HG02970 (cell line): ENCODE measurements around the gene RBP3.

Source experiments
- ATAC-seq: cut with Tn5 transposase; IDR thresholded peaks from one replicate; pipeline ENCODE4 v1.9.1; 2021; ENCODE audit warnings: mild to moderate bottlenecking, moderate library complexity, moderate number of reproducible peaks; ENCODE audit not compliant: unreplicated experiment, low FRiP score

RBP3 gene

DNA sequence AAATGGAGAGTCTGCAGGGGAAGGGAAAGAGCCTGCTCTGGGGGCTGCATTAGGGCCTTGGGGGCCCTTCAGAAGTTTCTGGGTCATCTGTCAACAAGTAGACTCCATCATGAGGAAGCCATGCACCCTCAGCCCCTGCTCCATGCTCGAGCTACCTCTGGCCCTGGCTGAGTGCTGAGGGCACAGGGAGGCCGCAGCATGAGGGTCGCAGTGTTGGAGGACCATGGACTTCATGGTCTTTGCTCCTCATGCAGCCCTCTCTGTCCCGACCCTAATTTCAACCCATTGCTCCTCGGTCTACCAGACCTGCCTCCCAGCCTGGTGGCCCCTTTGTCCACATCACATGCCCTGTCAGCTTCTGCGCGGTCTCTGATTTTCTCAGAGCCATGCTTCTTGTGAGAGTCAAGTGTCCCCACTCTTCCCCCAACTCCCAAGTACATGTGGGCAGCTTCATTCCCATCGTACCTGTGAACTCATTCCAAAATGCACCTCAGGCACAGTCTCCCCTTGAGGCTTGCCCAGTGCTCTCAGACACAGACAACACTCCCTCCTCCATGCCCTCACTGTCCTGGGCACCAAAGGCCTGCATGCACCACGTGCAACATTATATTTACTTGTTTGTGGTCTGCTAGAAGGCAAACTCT, 21.2 kb downstream of the RBP3 start:
- ATAC-seq = no peak

DNA sequence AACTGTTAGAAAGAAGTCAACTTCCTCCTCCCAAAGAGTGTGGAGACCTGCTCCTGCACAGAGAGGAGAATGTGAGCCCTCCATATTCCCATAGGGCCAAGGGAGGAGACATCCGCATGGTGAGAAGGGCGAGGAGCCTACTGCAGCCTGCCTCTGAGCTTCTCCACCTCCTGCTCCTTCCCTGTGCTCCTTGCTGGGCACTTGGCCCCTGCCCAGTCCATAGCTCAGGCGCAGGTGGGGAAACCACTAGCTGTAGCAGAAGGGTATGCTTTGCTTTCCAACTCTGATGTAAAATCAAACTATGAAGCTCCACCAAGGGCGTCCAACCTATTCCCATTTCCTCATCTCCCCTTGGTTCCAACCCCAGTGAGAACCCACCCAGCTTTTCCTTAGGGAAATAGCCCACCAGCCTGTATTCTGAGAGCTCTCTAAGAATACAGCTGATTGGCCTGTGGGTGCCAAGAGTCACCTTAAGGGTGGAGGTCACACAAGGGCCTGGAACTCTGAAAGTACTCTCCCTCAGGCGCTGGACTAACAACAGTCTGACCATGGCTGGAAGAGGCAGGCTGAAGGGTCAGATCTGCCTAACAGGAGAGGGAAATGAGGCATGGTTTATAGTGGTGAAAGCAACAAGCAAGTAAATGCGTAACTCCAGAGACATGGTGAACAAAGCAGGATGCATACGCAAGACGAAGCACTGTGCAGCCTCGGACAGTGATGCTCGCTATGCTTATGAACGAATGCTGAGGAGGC, 22.0 kb downstream of the RBP3 start:
- no peak for ATAC-seq

DNA sequence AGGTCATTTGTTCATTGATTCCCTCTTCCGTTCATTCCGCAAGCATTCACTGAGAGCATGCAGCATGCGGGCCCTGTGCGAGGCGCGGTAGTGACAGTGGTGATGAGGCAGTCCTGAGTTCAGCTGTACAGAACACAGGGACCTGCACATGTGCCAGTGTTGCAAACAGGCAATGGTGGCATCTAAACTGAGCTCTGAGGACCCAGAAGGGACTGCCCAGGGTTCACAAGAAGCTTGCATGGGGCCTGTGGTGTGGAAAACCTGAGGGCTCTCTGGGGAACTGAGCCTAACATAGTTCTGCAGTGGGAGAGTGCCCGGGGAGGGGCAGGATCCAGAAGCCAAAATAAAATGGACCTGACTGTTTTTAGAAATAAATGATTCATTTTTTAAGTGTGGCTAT, 22.7 kb downstream of the RBP3 start:
- no peak for ATAC-seq

DNA sequence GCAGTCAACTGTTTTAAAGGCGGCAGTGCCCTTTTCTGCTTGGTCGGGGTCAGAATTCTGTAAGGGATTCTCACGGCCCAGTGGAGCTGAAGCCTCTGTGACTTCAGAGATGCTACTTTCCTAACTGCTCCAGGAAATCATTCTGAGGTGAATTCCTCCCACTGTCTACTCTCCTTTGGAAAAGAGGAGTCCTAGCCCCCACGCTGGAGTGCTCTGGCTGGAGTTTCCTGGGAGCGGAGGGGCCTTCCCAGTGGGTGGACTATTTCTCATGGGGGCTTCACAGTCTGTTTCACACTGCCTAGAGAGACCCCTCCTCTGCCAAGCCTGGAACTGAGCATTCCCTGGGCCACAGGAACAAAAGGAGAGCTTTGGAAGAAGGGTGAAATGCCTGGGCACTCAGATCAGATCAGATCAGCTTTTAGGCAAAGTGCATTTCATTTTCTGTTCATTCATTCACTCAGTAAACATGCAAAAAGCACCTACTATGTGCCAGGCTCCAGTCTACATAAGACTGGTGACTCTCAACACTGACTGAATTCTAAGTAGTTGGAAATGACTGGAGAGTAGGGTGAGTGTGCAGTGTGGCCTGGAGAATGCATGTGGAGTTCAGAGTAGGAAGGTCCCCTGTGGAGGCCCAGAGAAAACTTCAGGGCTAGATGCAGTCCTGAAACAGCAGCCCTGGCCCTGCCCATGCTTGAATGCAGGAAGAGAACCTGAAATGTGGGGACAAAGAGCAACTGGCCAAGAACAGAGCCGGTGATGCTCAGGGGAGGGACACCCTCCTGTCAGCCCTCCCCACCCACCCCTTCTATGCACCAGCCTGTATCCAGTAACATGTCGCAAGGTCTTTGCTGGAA, 23.7 kb downstream of the RBP3 start:
- no peak for ATAC-seq

DNA sequence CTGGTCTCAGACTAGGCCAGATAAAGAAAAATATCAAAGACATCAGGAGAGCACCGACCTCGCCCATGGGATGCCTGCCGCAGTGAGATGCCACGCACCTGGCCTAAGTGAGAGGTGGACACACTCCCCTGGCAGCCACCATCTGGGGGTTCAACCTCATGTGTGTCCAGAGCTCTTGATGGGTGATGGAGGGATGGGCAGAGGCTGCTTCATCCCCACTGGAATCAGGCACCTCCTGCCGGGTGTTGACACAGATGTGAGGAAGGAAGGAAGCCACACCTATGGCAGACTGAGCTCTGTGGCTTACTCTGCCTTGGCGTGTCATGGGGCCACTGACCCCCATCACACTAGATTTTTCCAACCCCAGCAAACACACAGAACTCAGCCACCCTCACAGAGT, 24.6 kb downstream of the RBP3 start:
- ATAC-seq = no peak

DNA sequence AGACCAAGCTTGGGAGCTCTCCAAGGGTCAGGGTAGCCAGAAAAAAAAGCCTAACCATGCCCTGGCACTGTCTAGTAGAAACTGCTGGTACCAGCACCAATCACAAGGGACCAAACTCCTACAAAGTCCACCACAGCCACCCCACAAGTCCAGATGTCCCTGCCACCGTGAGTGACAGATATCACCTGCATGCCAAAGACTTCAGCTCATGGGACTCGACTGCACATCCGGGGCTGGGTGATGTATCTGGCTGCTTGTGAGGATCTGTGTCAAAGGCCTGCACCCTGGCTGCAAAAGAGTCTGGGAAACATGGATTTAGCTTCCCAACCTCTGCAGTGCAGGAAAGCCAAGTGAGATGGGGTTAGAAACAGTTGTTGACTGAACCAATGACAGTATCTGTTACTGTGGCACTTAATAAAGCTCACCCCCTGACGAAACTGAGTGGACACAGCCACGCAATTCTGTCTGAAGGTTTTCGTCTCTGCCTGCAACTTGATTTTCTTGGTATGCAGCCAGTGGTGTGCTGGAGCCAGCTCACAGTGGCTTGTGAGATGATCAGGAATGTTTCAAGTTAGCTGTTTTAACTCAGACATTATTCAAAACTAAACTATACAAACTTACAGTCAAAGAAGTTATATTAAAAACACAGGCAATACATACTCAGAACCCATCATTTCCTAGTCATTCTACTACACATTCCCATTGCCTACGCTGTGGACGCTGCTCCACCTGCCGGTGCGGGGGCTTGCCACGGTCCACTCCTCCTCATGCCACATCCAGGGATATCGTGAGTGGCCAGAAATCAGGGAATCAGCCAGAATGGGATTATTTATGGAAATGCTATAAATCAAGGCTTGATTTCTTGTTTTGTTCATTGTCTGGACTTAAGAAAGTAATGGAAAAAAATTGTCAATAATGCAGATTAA, 26.7 kb downstream of the RBP3 start:
- ATAC-seq = no peak

DNA sequence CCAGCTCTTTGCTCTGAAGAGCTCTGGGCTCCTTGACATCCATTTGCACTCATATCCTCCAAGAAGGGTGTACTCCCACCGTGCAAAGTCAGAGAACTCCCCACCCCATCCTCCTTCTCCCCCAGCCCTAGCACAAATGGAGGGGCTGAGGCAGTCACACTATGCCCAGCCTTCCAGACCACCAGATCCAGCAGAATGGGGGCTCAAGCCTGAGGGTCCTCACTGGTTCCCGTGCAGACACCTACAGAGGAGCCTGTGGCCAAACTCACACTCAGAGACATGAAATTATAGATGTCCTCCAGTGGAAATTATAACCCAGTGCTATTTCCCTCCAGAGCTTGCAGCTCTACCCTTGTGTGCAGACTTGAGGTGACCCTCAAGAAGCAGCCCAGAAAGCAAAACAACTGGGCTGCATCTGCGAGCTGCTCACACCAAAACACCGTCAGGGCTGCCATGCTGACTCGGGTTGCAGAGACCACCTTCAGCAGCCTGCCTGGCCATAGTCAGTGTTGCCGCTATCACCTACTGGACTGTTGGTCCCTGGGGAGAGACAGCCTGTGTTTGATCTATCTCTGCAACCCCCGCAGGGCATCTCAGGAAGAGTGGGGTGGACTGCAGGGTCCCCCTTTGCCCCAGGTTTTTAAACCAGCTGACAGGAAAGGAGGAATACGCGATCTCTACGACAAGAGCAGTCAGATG, 28.5 kb downstream of the RBP3 start:
- ATAC-seq = no peak

DNA sequence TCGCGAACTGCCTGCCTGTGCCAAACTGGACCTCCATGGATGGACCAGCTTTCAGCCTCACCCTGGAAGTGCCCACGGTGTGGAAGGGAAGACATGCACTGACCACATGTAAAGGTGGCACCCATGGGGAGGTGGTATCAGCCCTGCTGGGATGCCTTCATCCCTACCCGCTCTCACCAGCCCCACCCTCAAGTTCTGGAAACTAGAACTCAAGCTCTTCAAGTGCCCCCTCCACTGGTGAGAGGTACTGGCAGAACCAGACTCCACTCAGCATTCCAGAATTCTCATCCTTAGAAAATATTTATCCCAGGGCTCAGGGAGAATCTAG, 30.0 kb downstream of the RBP3 start:
- no peak for ATAC-seq

DNA sequence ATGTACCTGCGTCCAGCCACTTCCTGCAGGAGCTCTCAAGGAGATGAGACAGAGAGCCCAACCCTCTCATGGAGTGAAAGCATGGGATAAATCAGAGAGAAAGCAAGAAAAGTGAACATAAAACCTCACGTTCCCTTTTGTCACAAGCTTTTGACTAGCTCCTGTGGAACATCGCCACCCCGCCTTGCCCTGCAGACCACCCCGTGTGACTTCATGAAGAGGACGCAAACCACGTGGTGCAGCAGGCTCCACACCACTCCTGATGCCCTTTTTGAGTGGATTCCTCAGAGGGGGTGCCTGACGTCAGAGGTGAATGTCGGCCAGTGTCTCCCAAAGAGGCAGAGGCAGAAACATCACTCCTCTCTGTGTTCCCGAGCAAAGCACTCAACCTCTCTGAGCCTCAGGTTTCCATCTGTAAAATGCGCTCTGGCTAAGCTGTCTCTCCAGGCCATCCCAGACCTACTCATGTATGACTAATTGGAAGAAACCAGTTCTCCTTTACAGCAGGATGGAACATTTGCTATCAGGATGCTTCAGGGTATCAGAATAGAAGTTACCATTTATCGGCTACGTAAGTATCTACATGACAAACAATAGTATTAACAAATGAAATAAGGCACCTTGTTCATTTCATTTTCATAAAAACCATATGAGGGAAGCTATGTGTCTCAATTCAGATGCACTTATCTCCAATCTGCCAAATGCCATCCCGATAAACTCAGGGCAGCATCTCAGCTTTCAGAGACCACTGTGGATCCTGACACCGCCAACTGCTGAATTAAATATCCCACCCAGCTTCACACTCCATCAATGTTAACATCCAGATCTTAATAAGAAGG, 30.7 kb downstream of the RBP3 start:
- no peak for ATAC-seq

DNA sequence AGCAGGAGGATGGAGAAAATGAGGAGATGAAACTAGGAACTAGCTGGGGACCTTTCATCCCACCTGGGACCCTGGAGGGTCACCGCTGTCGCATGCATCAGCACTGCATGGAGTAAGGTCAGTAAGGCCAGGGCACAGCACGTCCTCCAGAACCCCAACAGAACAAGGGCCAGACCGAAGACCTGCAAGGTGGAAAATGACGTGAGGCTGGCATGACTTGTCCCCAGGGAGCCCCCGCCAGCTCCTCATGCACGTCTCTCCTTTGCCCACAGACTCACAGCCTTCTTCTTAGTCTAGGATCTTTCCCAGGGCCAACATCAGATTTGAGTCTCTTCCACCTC, 31.3 kb downstream of the RBP3 start:
- ATAC-seq = no peak

DNA sequence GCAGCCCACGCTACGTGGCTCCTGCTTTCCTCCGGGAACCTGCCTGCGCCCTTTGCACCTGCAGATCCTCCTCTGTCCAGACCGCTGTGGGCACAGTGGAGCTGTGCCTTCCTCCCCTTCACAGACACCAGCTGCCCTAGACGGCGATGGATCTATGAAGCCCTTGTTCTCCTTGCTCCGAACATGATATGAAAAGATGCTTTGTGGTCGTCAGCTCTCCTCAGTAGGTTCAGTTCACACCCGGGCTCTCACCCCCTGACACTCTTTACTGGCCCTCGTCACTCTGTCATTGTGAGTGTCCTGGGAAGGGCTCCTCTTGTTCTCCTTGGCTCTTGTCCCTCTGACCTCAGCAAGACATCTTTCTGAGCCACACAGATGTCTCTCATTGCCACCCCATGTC, 31.7 kb downstream of the RBP3 start:
- no peak for ATAC-seq

DNA sequence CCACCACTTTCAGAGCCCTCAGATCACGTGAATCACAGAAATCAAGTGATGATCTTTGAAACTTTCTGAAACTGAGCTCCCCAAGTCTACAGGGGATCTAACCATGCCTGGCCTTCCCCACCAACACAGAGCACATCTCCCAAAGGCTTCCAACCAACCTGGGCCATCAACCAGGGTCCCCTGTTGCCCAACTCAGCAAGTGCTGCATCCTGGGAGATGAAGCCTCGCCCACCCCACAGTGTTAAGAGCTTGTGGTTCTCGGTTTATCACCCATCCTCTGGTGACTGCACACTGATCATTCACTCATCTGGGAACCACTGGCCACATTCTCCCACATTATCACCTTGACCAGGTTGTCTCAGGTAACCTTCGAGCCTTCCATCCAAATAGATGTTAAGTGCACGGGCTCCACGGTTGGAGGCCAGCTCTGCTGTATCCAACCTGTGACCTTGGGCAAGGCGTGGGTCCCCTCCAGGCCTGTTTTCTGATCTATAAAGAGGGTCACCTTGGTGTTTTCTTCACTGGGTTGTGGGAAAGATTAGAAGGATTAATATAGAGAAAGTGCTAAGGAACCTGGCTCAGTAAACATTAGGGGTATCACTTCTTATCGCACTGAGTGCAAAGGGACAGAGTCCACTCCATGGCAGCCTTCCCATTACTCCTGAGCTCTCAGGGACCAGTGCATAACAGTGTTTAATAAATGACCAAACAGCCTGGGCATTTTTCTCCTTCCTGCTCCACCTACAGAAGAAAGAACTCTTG, 32.4 kb downstream of the RBP3 start:
- ATAC-seq = no peak

DNA sequence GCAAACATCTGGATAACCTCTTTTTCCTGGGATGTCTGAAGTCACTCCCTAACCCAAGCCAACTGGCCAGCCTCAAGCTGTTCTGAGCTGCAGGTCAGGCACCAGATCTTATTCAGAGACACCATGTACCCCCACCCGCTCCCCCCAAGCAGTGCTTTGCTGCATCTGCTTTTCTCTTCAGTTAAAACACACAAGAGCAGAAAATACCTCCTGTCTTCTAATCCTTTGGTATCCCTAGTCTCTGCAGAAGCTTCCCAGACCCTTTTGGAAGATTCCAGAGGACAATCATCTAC, 32.9 kb downstream of the RBP3 start:
- no peak for ATAC-seq

DNA sequence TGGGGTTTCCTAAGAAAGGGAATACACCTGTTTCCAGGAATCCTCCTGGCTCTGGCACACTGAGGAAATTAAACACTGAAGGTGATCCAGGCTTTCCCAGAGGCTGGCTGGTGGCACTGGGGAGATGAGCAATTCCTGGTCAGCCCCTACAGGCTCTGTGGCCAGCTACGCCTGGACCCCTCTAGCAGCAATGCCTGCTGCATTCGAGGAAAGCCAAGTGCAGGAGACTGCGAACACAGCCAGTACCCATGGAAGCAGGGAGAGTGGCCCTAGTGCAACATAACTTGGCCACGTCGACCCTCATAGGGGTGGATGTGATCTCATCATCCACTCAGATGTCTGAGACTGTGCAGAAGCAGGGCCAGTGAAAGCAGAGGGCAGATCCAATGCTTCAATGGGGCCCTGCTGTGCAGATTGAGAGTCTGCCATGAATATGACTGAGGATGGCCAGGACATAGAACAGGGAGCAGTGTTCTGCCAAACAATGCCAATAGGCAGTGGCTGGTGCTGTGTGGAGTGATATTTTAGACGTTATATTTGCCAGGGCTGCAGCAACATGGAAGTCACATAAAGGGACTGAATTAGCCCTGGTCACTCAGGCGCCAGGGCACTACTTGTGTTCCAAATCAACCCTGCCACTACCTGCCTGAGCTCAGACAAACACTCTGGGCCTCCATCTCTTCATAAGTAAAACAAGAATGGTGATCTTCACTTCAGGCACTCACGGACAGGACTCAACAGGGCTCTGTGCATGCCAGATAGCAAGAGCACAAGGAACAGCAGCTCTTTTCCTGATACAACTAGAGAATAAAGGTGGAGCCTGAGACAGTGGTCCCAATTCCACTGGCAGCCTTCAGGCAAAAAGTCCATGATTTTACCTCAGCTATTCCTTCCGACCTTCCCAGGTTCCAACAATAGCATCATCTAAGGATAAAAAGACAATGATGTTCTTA, 33.5 kb downstream of the RBP3 start:
- ATAC-seq = no peak

DNA sequence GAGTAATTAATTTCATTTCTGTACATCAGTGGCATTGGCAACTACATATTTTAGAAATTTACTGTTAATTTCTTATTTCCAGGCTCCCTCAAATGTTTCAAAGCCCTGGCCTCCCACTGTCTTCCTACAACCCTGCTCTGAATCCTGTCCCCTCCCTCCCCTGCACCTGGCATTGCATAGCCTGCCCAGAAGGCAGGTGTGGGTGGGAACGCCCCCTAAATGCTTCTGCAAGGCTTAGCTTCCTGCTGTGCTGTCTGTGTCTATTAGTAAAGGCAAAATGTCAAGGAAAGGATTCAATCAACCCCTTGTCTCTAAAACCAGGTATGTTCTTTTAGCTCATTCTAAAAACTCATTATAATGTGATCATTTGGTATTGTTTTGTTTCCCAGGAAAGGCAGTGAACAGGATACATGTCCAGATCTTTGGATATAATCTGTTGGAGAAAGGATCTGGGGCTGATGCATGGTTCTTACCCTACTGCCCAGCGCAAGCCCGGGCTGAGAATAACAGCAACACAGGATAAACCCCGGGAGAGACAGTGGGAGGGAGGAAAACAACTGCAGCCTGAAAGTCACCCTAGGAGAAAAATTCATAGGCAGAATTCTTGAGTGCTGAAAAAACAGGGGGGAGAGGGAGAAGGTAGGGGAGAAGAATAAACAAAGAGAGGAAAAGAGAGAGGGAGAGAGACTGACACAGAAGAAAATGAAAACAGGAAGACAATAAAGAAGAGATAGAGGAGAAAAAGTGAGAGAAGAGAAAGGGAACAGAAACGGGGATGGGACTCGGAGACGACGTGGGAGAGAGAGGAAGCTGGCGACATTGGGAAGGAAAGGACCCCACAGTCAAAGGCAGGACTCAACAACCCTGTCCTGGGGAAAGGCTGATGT, 35.3 kb downstream of the RBP3 start:
- no peak for ATAC-seq

DNA sequence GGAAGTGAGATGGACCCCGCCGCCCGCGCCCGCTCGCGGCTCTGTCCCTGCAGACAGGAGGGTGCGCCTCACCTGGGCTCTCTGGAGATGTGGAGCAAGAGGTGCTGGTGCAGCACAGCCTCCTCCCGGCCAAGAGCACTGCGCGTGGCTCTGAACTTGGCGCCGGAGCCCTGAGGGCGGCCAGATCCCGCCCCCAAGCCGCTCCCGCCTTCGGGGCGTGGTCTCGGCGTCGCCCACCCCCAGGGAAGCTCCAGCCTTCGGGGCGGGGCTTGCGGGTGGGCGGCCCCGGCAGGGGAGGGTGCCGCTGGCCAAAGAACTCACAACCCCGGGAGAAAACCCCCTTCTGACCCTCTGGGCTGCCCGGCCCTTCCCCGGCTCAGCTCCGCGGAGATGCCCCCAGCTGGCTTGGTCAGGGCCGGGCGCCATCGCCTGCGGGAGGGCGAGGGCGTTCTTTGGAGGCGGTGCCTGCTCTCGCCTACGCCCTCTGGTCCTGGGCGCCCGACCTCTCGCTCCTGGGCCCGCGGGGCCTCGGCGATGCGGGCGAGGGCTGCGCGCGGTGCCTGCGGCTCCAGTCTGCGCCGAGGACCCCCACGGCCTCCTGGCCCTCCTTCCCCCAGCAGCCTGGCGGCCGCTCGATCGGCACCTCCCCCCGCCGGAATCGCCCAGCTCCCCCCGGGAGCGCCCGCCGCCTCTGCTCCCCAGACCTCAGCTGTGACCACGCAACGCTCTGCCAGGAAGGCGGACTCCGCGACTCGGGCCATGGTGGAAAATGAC, 36.2 kb downstream of the RBP3 start, which contains the start of gene ZNF488:
Gene ZNF488, minus strand, starts transcription at position 146 of the 774 bp plus-strand sequence. CDS start 15,464 bp downstream, outside the sequence.
- peak; percentile 74 for ATAC-seq
